ENCODE data around the gene TBC1D22A.

GRCh38 chr22:47220752-47221151, 458.3 kb downstream of the TBC1D22A start:
- no peak for TF ChIP-seq CTCF (conservative IDR thresholded peaks at IDR 0.05; ENCODE audit: low read depth, low read length)
- TF ChIP-seq EZH2 (IDR thresholded peaks at IDR 0.05; ENCODE audit: low read length, unreplicated experiment) = no peak

Data from PC-3 (cell line).